ENCODE results near the gene AMBN. TPM values are rescaled to one million over a fixed set of nuclear protein-coding genes. Genes with fewer than 3 reads are reported as not detected.

The AMBN gene
- polyA plus RNA-seq, 1 donor (not counting 4 experiments of a cell fraction or from before 2014, with no cell fraction given), result not detected

GRCh38 chr4:70651864-70652506 is 59.9 kb downstream of the AMBN start:
- Histone ChIP-seq H3K4me3 (ENCODE audit: control insufficient read depth in 2 of 3, extremely low read depth in 1 of 3, insufficient read depth in 2 of 3, low read depth in 1 of 3, low read length in 3 of 3) (peak overlapping the region in 1 of 3 experiments; percentile 7), H3K9ac (ENCODE audit: control insufficient read depth, extremely low read depth, insufficient read depth, low read length) (no peak overlapping the region), H3K4me2 (ENCODE audit: control insufficient read depth, extremely low read depth, insufficient read depth, low read depth, low read length) (peak overlapping the region; percentile 54), H3K79me2 (ENCODE audit: control insufficient read depth, insufficient read depth, low read length) (no peaks in the 10 kb centered on the region), H3K9me1 (ENCODE audit: control insufficient read depth, extremely low read depth, insufficient read depth, low read length) (no peaks in the 10 kb centered on the region), H3K36me3 (ENCODE audit: control insufficient read depth in 2 of 2, extremely low read depth in 1 of 2, insufficient read depth in 2 of 2, low read length in 2 of 2) (no peaks in the 10 kb centered on the region), H3K27ac (ENCODE audit: control insufficient read depth, insufficient read depth, low read length) (no peak overlapping the region), H3K9me3 (ENCODE audit: control insufficient read depth, low read depth, low read length) (no peaks in the 10 kb centered on the region), H3K27me3 (ENCODE audit: control insufficient read depth, extremely low read depth, insufficient read depth, low read length) (no peaks in the 10 kb centered on the region), H2AFZ (ENCODE audit: control insufficient read depth, low read length) (peak overlapping the region; percentile 83), H4K20me1 (ENCODE audit: control insufficient read depth, extremely low read depth, insufficient read depth, low read length) (no peaks in the 10 kb centered on the region), H3K4me1 (ENCODE audit: control insufficient read depth, extremely low read depth, insufficient read depth, low read length) (no peaks in the 10 kb centered on the region)
- dilution Hi-C loops (cut with MboI; ENCODE audit: extremely low pct_ligation_motif_present, low sequenced_read_pairs), result no loop called here
- FAIRE-seq (peak; percentile 58), DNase-seq (ENCODE audit: low read depth, low spot score) (no peak)
- TF ChIP-seq, protein P1, sequence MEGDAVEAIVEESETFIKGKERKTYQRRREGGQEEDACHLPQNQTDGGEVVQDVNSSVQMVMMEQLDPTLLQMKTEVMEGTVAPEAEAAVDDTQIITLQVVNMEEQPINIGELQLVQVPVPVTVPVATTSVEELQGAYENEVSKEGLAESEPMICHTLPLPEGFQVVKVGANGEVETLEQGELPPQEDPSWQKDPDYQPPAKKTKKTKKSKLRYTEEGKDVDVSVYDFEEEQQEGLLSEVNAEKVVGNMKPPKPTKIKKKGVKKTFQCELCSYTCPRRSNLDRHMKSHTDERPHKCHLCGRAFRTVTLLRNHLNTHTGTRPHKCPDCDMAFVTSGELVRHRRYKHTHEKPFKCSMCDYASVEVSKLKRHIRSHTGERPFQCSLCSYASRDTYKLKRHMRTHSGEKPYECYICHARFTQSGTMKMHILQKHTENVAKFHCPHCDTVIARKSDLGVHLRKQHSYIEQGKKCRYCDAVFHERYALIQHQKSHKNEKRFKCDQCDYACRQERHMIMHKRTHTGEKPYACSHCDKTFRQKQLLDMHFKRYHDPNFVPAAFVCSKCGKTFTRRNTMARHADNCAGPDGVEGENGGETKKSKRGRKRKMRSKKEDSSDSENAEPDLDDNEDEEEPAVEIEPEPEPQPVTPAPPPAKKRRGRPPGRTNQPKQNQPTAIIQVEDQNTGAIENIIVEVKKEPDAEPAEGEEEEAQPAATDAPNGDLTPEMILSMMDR (optimal IDR thresholded peaks at IDR 0.05 in 1 of 3, IDR thresholded peaks at IDR 0.05 in 1 of 3, conservative IDR thresholded peaks at IDR 0.05 in 1 of 3; ENCODE audit: extremely low read depth in 1 of 3, insufficient read depth in 2 of 3, low read length in 3 of 3), result peak; percentile 6 to 44 (median 21)
- no peak for TF ChIP-seq EZH2 (IDR thresholded peaks at IDR 0.05; ENCODE audit: low read length)

DNA sequence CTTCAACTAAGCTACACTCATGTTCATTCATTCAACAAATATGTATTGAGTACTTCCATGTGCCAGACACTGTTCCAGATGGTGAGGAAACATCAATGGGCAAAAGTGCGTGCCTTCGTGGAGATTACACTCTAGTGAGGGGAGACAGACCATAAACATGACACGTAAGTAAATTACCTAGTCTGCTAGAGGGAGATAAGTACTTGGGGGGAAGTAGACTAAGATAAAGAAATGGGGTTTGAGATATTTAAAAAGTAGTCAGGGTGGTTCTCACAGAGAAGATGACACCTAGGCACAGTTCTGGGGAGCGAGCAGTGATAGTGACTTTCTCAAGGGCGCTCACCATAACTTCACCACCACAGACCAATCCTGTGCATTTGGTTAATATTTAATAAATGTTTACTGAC is 62.6 kb downstream of the AMBN start:
- Histone ChIP-seq H3K4me1 (ENCODE audit: control insufficient read depth, extremely low read depth, insufficient read depth, low read length) (no peaks in the 10 kb centered on the region), H3K27ac (ENCODE audit: control insufficient read depth, insufficient read depth, low read length) (no peak overlapping the region), H3K79me2 (ENCODE audit: control insufficient read depth, insufficient read depth, low read length) (no peaks in the 10 kb centered on the region), H3K36me3 (ENCODE audit: control insufficient read depth in 2 of 2, extremely low read depth in 1 of 2, insufficient read depth in 2 of 2, low read length in 2 of 2) (no peaks in the 10 kb centered on the region), H3K4me3 (ENCODE audit: control insufficient read depth in 2 of 3, extremely low read depth in 1 of 3, insufficient read depth in 2 of 3, low read depth in 1 of 3, low read length in 3 of 3) (no peak overlapping the region), H4K20me1 (ENCODE audit: control insufficient read depth, extremely low read depth, insufficient read depth, low read length) (no peaks in the 10 kb centered on the region), H3K9ac (ENCODE audit: control insufficient read depth, extremely low read depth, insufficient read depth, low read length) (no peak overlapping the region), H3K9me1 (ENCODE audit: control insufficient read depth, extremely low read depth, insufficient read depth, low read length) (no peaks in the 10 kb centered on the region), H3K4me2 (ENCODE audit: control insufficient read depth, extremely low read depth, insufficient read depth, low read depth, low read length) (no peak overlapping the region), H3K27me3 (ENCODE audit: control insufficient read depth, extremely low read depth, insufficient read depth, low read length) (no peaks in the 10 kb centered on the region), H2AFZ (ENCODE audit: control insufficient read depth, low read length) (no peak overlapping the region), H3K9me3 (ENCODE audit: control insufficient read depth, low read depth, low read length) (no peaks in the 10 kb centered on the region)
- DNase-seq (ENCODE audit: low read depth, low spot score) (no peak), FAIRE-seq (no peak)
- dilution Hi-C loops (cut with MboI; ENCODE audit: extremely low pct_ligation_motif_present, low sequenced_read_pairs), result no loop called here
- no peak for TF ChIP-seq EZH2 (IDR thresholded peaks at IDR 0.05; ENCODE audit: low read length)
- TF ChIP-seq, protein P1 (optimal IDR thresholded peaks at IDR 0.05 in 1 of 3, IDR thresholded peaks at IDR 0.05 in 1 of 3, conservative IDR thresholded peaks at IDR 0.05 in 1 of 3; ENCODE audit: extremely low read depth in 1 of 3, insufficient read depth in 2 of 3, low read length in 3 of 3), result no peak

Other genes starting within 250 kb of the AMBN start
- not detected in 3 replicates for gene SMR3A, start 231.5 kb upstream of the AMBN start, polyA plus RNA-seq
- gene SMR3B, start 209.1 kb upstream of the AMBN start, polyA plus RNA-seq, result not detected in 3 replicates
- not detected in 3 replicates for gene OPRPN, start 194.3 kb upstream of the AMBN start, polyA plus RNA-seq
- not detected in 3 replicates for gene MUC7, start 120.1 kb upstream of the AMBN start, polyA plus RNA-seq
- not detected in 3 replicates for gene AMTN, start 73.7 kb upstream of the AMBN start, polyA plus RNA-seq
- gene ENAM, start 36.5 kb downstream of the AMBN start, polyA plus RNA-seq, result not detected in 3 replicates
- 0.06 TPM in 1 of 3 replicates, not detected in the others for gene JCHAIN, start 74.3 kb downstream of the AMBN start, polyA plus RNA-seq
- 17.0 to 27.7 TPM (median 18.5 TPM) in 3 replicates for gene UTP3, start 96.3 kb downstream of the AMBN start, polyA plus RNA-seq
- 9.4 to 18.9 TPM (median 18.5 TPM) in 3 replicates for gene RUFY3, start 129.7 kb downstream of the AMBN start, polyA plus RNA-seq
- 71.5 to 121 TPM (median 77.9 TPM) in 3 replicates for gene GRSF1, start 247.6 kb downstream of the AMBN start, polyA plus RNA-seq